Heart right ventricle (tissue), 16 donors: ENCODE data around the gene CEP89. TPM values are rescaled to one million over a fixed set of nuclear protein-coding genes. Genes with fewer than 3 reads are reported as not detected.

Source experiments
- ATAC-seq, 8 donors: fragments of 200-7000 bp; cut with Tn5 transposase; one replicate each; pipeline ENCODE4 v1.9.1; 2020; ENCODE audit warnings: mild to moderate bottlenecking in 8 of 8, moderate library complexity in 8 of 8, moderate number of reproducible peaks in 1 of 8
- DNase-seq, 2 donors: peaks; one replicate each; pipeline ENCODE4 v3.0.0-alpha.2; 2020
- H3K27ac ChIP-seq, 10 donors: fragments of 200-600 bp; sonication (generic) in 2 of 10; one replicate each; pipeline versions ENCODE4 v1.5.0 to v1.8.0; 2020 to 2022; ENCODE audit warnings: mild to moderate bottlenecking in 3 of 10
- H3K27me3 ChIP-seq, 7 donors: fragments of 200-600 bp; one replicate each; pipeline ENCODE4 v1.8.0; 2021 to 2022; ENCODE audit warnings: mild to moderate bottlenecking in 2 of 7
- H3K36me3 ChIP-seq, 9 donors: fragments of 200-600 bp; sonication (generic) in 1 of 9; one replicate each; pipeline versions ENCODE4 v1.5.0 to v1.8.0; 2020 to 2022; ENCODE audit warnings: mild to moderate bottlenecking in 2 of 9
- H3K4me1 ChIP-seq, 9 donors: fragments of 200-600 bp; sonication (generic) in 1 of 9; one replicate each; pipeline versions ENCODE4 v1.5.0 to v1.8.0; 2020 to 2022; ENCODE audit warnings: mild to moderate bottlenecking in 4 of 9
- H3K4me3 ChIP-seq, 10 donors: fragments of 200-600 bp; sonication (generic) in 2 of 10; one replicate each; pipeline versions ENCODE4 v1.5.0 to v1.8.0; 2020 to 2022; ENCODE audit warnings: mild to moderate bottlenecking in 7 of 10, moderate library complexity in 2 of 10
- H3K9me3 ChIP-seq, 11 donors: fragments of 200-600 bp in 10 of 11; sonication (generic) in 2 of 11; one replicate each; pipeline versions ENCODE4 v1.5.0 to v1.8.0; 2013 to 2022; ENCODE audit warnings: mild to moderate bottlenecking in 2 of 11, control low read depth in 1 of 11, moderate library complexity in 1 of 11
- CTCF ChIP-seq, 9 donors: fragments of 200-600 bp; sonication (generic) in 2 of 9; IDR thresholded peaks; one replicate each; pipeline versions ENCODE4 v1.5.0 to v1.8.0; 2021 to 2022; ENCODE audit warnings: antibody characterized with exemption in 9 of 9, mild to moderate bottlenecking in 5 of 9, moderate library complexity in 1 of 9
- WGBS, 2 donors: extraction: QIAGEN DNeasy Blood & Tissue Kit; methylation state at CpG; one replicate each; pipeline ENCODE4 v1.1.7; 2013; ENCODE audit warnings: inconsistent platforms in 1 of 2; 5-methylcytosine and 5-hydroxymethylcytosine counted together
- intact Hi-C, 10 donors: fragments of 100-400 bp; cut with DNase I; formaldehyde crosslinking; loops; one replicate each; pipeline versions ENCODE4 v1.11.1 to v1.14.2; 2022
- polyA plus RNA-seq, 2 donors: library from polyadenylated mRNA; stranded (reverse); fragments of 200-250 nt; gene quantifications; one replicate each; pipeline ENCODE4 v1.2.3, GENCODE V29; 2013
- total RNA-seq, 10 donors: library from RNA; stranded (reverse); fragmentation: NEBNext Ultra II Directional in 3 of 10; extraction: Animal tissue kit (Norgen Biotek cat#: 25700) in 3 of 10; gene quantifications; one replicate each; pipeline versions ENCODE4 v1.2.1 to v1.2.4, GENCODE V29; 2021 to 2023
- donor health status: Arrhythmogenic right ventricular cardiomyopathy.
- donor health status: ischemic (EF 13 %, LVEDD 7.1; RV severe dilation, severe dysfunction).
- donor health status: healthy with polysubstance abuse.
- donor health status: DM: no; HTN: yes; CAD: no.
- donor health status: DM: no; HTN: no; CAD: no.
- donor health status: ischemic (EF 25% LVEDD 6.9; RV normal size, moderate dysfunction).
- donor health status: ischemic (EF 25% LVEDD 5.7; RV mildly dilated, moderate dysfunction).
- donor health status: healthy.
- donor health status: DM: yes; HTN: yes; CAD: no.
- donor health status: Ischemic cardiomyopathy.
- donor health status: ischemic (EF 35%, LVEDD 5.7; RV mildly dilated, moderate dysfunction).
- donor health status: nonischemic (EF 11% LVEDD 7.7; RV severe dilation, severe dysfunction).
- donor health status: DM: yes; HTN: yes; CAD: no.
- donor health status: PGD.
- donor health status: ischemic (EF 29% LVEDD 5.4; RV normal size, mild dysfunction).
- donor health status: nonischemic (EF 23%, LVEDD 6.1; RV moderate dilation, normal function).

The CEP89 gene
- total and polyA plus RNA-seq, 12 donors, result 7.5 to 13.9 (median 10.0) TPM

DNA sequence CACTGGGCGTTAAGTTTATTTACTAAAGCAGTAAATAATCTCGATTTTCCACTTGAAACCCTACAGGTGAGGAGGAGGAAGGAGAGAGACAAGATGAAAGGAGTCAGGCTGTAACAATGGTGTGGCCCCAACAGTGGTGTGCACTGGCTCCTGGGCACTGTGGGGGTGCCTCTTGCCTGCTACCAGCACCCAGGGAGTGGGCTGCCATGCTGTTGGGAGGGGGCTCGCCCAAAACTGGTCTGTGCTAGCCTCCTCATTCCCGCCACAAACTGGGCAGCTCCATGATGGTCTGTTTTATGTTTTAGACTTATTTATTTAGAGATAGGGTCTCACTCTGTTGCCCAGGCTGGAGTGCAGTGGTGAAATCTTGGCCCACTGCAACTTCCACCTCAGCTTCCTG, 52.4 kb downstream of the CEP89 start:
- Histone ChIP-seq H3K4me1 (no peaks in the 10 kb centered on the region), H3K27me3 (no peaks in the 10 kb centered on the region), H3K4me3 (no peak overlapping the region), H3K27ac (no peak overlapping the region), H3K9me3 (no peaks in the 10 kb centered on the region), H3K36me3 (peaks cover 0 to 94% (median 40%) of the 10 kb centered on the region in 9 donors)
- 94 to 97% methylated on average over 4 of the region's 4 CpGs for WGBS, 2 donors
- no peak for TF ChIP-seq CTCF (IDR thresholded peaks at IDR 0.05)
- intact Hi-C loops, result no loop called here
- no peak for ATAC-seq
- DNase-seq, result no peak

- H3K9me3 ChIP-seq, result no peaks in the 10 kb centered on the region
- whole genome bisulfite sequencing, 2 donors, result 90 to 92% methylated on average over 8 of the region's 8 CpGs
- no peak overlapping the region for H3K4me3 ChIP-seq
- H3K27me3 ChIP-seq, result no peaks in the 10 kb centered on the region
- DNase-seq, result no peak
- H3K27ac ChIP-seq, result no peak overlapping the region
- H3K36me3 ChIP-seq, result peaks cover 0 to 90% (median 37%) of the 10 kb centered on the region in 9 donors
- no peak for TF ChIP-seq CTCF (IDR thresholded peaks at IDR 0.05)
- H3K4me1 ChIP-seq, result no peaks in the 10 kb centered on the region
- intact Hi-C loops, result no loop called here
- ATAC-seq, result no peak
Observed at GRCh38 chr19:32917616-32917996, 54.2 kb downstream of the CEP89 start.

GRCh38 chr19:32916969-32917615, 54.7 kb downstream of the CEP89 start:
- Histone ChIP-seq H3K27me3 (no peaks in the 10 kb centered on the region), H3K36me3 (peaks cover 0 to 90% (median 37%) of the 10 kb centered on the region in 9 donors)
- WGBS, 2 donors, result 48 to 54% methylated on average over 4 of the region's 4 CpGs

GRCh38 chr19:32914879-32915660, 56.7 kb downstream of the CEP89 start:
- no peaks in the 10 kb centered on the region for H3K27me3 ChIP-seq
- no peak overlapping the region for H3K4me3 ChIP-seq
- ATAC-seq, result no peak
- no peaks in the 10 kb centered on the region for H3K9me3 ChIP-seq
- WGBS, 2 donors, result 88 to 96% methylated on average over 12 of the region's 12 CpGs
- no peaks in the 10 kb centered on the region for H3K4me1 ChIP-seq
- intact Hi-C loops, result no loop called here
- TF ChIP-seq CTCF (IDR thresholded peaks at IDR 0.05), result no peak
- H3K27ac ChIP-seq, result no peak overlapping the region
- H3K36me3 ChIP-seq, result peaks cover 0 to 93% (median 37%) of the 10 kb centered on the region in 9 donors
- no peak for DNase-seq

More at GRCh38 chr19:32916969-32917615, 54.7 kb downstream of the CEP89 start:
- no peak overlapping the region for H3K4me3 ChIP-seq
- H3K4me1 ChIP-seq, result no peaks in the 10 kb centered on the region
- no peak for ATAC-seq
- intact Hi-C loops, result no loop called here
- TF ChIP-seq CTCF (IDR thresholded peaks at IDR 0.05), result no peak
- H3K9me3 ChIP-seq, result no peaks in the 10 kb centered on the region
- no peak overlapping the region for H3K27ac ChIP-seq
- no peak for DNase-seq
